ENCODE data around the gene ISY1. TPM values are rescaled to one million over a fixed set of nuclear protein-coding genes. Genes with fewer than 3 reads are reported as not detected.
"Not testable (repeated sequence)": the region's sequence is repeated elsewhere in the genome, so short reads cannot be mapped to it uniquely, and the experiment has no call there.

The ISY1 gene
- polyA plus RNA-seq, 6 donors from 2014 or later, result 74.5 to 95.8 (median 88.9) TPM

GRCh38 chr3:129121016-129121791, 39.7 kb downstream of the ISY1 start:
- peak overlapping the region in 5 of 6 donors; percentile 33 to 96 (median 90) for H3K27ac Mint-ChIP-seq
- peaks cover 49 to 59% (median 55%) of the 10 kb centered on the region in 3 donors for H3K4me1 Mint-ChIP-seq
- H3K4me3 Mint-ChIP-seq, result peak overlapping the region; percentile 84 to 96 (median 94)
- H3K9me3 Mint-ChIP-seq, result no peaks in the 10 kb centered on the region
- peak; percentile 5 to 11 for ATAC-seq (ENCODE audit: low read depth in 2 of 2)
- H3K36me3 Mint-ChIP-seq, result peaks cover 0 to 6% of the 10 kb centered on the region in 2 donors
- no peaks in the 10 kb centered on the region for H3K27me3 Mint-ChIP-seq
- DNase-seq, result no peak

GRCh38 chr3:129120254-129121004, 40.4 kb downstream of the ISY1 start:
- H3K36me3 Mint-ChIP-seq, result peaks cover 0 to 9% of the 10 kb centered on the region in 2 donors
- peaks cover 50 to 62% (median 57%) of the 10 kb centered on the region in 3 donors for H3K4me1 Mint-ChIP-seq
- peak; percentile 92 for DNase-seq

GRCh38 chr3:129119365-129120100, 41.3 kb downstream of the ISY1 start:
- ATAC-seq (ENCODE audit: low read depth in 2 of 2) (no peak), DNase-seq (no peak)
- Mint-ChIP-seq H3K4me1 (peaks cover 50 to 62% (median 57%) of the 10 kb centered on the region in 3 donors), H3K9me3 (no peaks in the 10 kb centered on the region), H3K4me3 (peak overlapping the region; percentile 84 to 96 (median 94)), H3K27me3 (no peaks in the 10 kb centered on the region), H3K36me3 (peaks cover 0 to 9% of the 10 kb centered on the region in 2 donors), H3K27ac (peak overlapping the region; percentile 64 to 96 (median 92))

More at GRCh38 chr3:129120254-129121004, 40.4 kb downstream of the ISY1 start:
- Mint-ChIP-seq H3K27ac (peak overlapping the region; percentile 64 to 96 (median 92)), H3K9me3 (no peaks in the 10 kb centered on the region), H3K27me3 (no peaks in the 10 kb centered on the region), H3K4me3 (peak overlapping the region; percentile 84 to 96 (median 94))
- peak; percentile 74 to 79 for ATAC-seq (ENCODE audit: low read depth in 2 of 2)

GRCh38 chr3:129118745-129119144, 42.1 kb downstream of the ISY1 start:
- Mint-ChIP-seq H3K4me1 (peaks cover 53 to 64% (median 57%) of the 10 kb centered on the region in 3 donors), H3K27ac (peak overlapping the region in 4 of 6 donors; percentile 35 to 90 (median 74)), H3K4me3 (peak overlapping the region; percentile 24 to 96 (median 91)), H3K9me3 (no peaks in the 10 kb centered on the region), H3K36me3 (peaks cover 0 to 9% of the 10 kb centered on the region in 2 donors), H3K27me3 (no peaks in the 10 kb centered on the region)
- DNase-seq (no peak), ATAC-seq (ENCODE audit: low read depth in 2 of 2) (no peak)

GRCh38 chr3:129117134-129117533, 43.7 kb downstream of the ISY1 start:
- Mint-ChIP-seq H3K4me1 (peaks cover 40 to 50% (median 42%) of the 10 kb centered on the region in 3 donors), H3K36me3 (peaks cover 0 to 9% of the 10 kb centered on the region in 2 donors), H3K27ac (no peak overlapping the region), H3K4me3 (no peak overlapping the region), H3K9me3 (no peaks in the 10 kb centered on the region), H3K27me3 (no peaks in the 10 kb centered on the region)
- DNase-seq (no peak), ATAC-seq (ENCODE audit: low read depth in 2 of 2) (no peak)

GRCh38 chr3:129116482-129116946, 44.3 kb downstream of the ISY1 start:
- H3K9me3 Mint-ChIP-seq, result no peaks in the 10 kb centered on the region
- peak overlapping the region in 1 of 6 donors; percentile 75 for H3K27ac Mint-ChIP-seq
- H3K4me1 Mint-ChIP-seq, result peaks cover 37 to 46% (median 42%) of the 10 kb centered on the region in 3 donors
- peak overlapping the region in 2 of 8 donors; percentile 18 to 83 for H3K4me3 Mint-ChIP-seq
- peaks cover 0 to 9% of the 10 kb centered on the region in 2 donors for H3K36me3 Mint-ChIP-seq
- DNase-seq (no peak), ATAC-seq (ENCODE audit: low read depth in 2 of 2) (no peak)
- H3K27me3 Mint-ChIP-seq, result no peaks in the 10 kb centered on the region

- DNase-seq (no peak), ATAC-seq (ENCODE audit: low read depth in 2 of 2) (no peak)
- Mint-ChIP-seq H3K27ac (no peak overlapping the region), H3K27me3 (no peaks in the 10 kb centered on the region), H3K4me1 (peaks cover 28 to 36% (median 29%) of the 10 kb centered on the region in 3 donors), H3K4me3 (no peak overlapping the region), H3K36me3 (peaks cover 0 to 9% of the 10 kb centered on the region in 2 donors), H3K9me3 (no peaks in the 10 kb centered on the region)
Measured at GRCh38 chr3:129114455-129114854, 46.4 kb downstream of the ISY1 start.

GRCh38 chr3:129112308-129113052, 48.4 kb downstream of the ISY1 start:
- ATAC-seq (ENCODE audit: low read depth in 2 of 2), result no peak
- Mint-ChIP-seq H3K27ac (no peak overlapping the region), H3K36me3 (peaks cover 9 to 14% of the 10 kb centered on the region in 2 donors), H3K27me3 (no peaks in the 10 kb centered on the region), H3K4me3 (no peak overlapping the region), H3K9me3 (no peaks in the 10 kb centered on the region), H3K4me1 (peaks cover 16 to 21% (median 16%) of the 10 kb centered on the region in 3 donors)
- no peak for DNase-seq

- Mint-ChIP-seq H3K27ac (peak overlapping the region in 1 of 6 donors; percentile 57), H3K4me1 (peaks cover 7 to 17% (median 8%) of the 10 kb centered on the region in 3 donors), H3K36me3 (peaks cover 9 to 12% of the 10 kb centered on the region in 2 donors)
- not testable (repeated sequence) for H3K9me3 Mint-ChIP-seq; ATAC-seq (ENCODE audit: low read depth in 2 of 2); H3K4me3 Mint-ChIP-seq; DNase-seq; H3K27me3 Mint-ChIP-seq
Measured at GRCh38 chr3:129111076-129111780, 49.6 kb downstream of the ISY1 start.

GRCh38 chr3:129107793-129108192, 53.1 kb downstream of the ISY1 start:
- H3K9me3 Mint-ChIP-seq, result no peaks in the 10 kb centered on the region
- no peaks in the 10 kb centered on the region for H3K27me3 Mint-ChIP-seq
- H3K36me3 Mint-ChIP-seq, result peaks cover 8 to 9% of the 10 kb centered on the region in 2 donors
- H3K27ac Mint-ChIP-seq, result peak overlapping the region in 2 of 6 donors; percentile 42 to 86
- DNase-seq (no peak), ATAC-seq (ENCODE audit: low read depth in 2 of 2) (no peak)
- peak overlapping the region in 1 of 8 donors; percentile 24 for H3K4me3 Mint-ChIP-seq
- peaks cover 8 to 25% (median 16%) of the 10 kb centered on the region in 3 donors for H3K4me1 Mint-ChIP-seq

- Mint-ChIP-seq H3K36me3 (peaks cover 8 to 9% of the 10 kb centered on the region in 2 donors), H3K4me3 (no peak overlapping the region), H3K4me1 (peaks cover 8 to 26% (median 16%) of the 10 kb centered on the region in 3 donors), H3K9me3 (no peaks in the 10 kb centered on the region), H3K27me3 (no peaks in the 10 kb centered on the region), H3K27ac (no peak overlapping the region)
- ATAC-seq (ENCODE audit: low read depth in 2 of 2) (no peak), DNase-seq (no peak)
Measured at GRCh38 chr3:129106866-129107565, 53.8 kb downstream of the ISY1 start.
